Endothelial cell (in vitro differentiated cells): Measurements from ENCODE around the gene GARRE1. TPM values are rescaled to one million over a fixed set of nuclear protein-coding genes. Genes with fewer than 3 reads are reported as not detected.

ENCODE experiments used
- DNase-seq: peaks from one replicate; pipeline ENCODE4 v3.0.0; 2021; ENCODE audit warnings: low spot score
- H3K27ac Mint-ChIP-seq: one replicate; pipeline ENCODE4 v1.8.0; 2021; ENCODE audit warnings: mixed read lengths, inconsistent platforms; ENCODE audit not compliant: unreplicated experiment
- H3K27me3 Mint-ChIP-seq: one replicate; pipeline ENCODE4 v1.8.0; 2021; ENCODE audit warnings: mild to moderate bottlenecking, moderate library complexity, mixed read lengths, inconsistent platforms; ENCODE audit not compliant: unreplicated experiment
- H3K36me3 Mint-ChIP-seq: one replicate; pipeline ENCODE4 v1.8.0; 2021; ENCODE audit warnings: mild to moderate bottlenecking, low read depth, mixed read lengths, inconsistent platforms; ENCODE audit not compliant: unreplicated experiment
- H3K4me1 Mint-ChIP-seq: one replicate; pipeline ENCODE4 v1.8.0; 2021; ENCODE audit warnings: mild to moderate bottlenecking, mixed read lengths, inconsistent platforms; ENCODE audit not compliant: unreplicated experiment
- H3K4me3 Mint-ChIP-seq: one replicate; pipeline ENCODE4 v1.8.0; 2021; ENCODE audit warnings: mild to moderate bottlenecking, mixed read lengths, inconsistent platforms; ENCODE audit not compliant: unreplicated experiment
- H3K9me3 Mint-ChIP-seq: one replicate; pipeline ENCODE4 v1.8.0; 2021; ENCODE audit warnings: mixed read lengths, inconsistent platforms; ENCODE audit not compliant: unreplicated experiment
- total RNA-seq: library from RNA; stranded (reverse); fragmentation: NEBNext Ultra II Directional; extraction: Animal tissue kit (Norgen Biotek cat#: 25700); gene quantifications from one replicate; pipeline ENCODE4 v1.2.1, GENCODE V29; 2021; ENCODE audit not compliant: unreplicated experiment
- TF ChIP-seq, protein P1 (sequence below): fragments of 200-600 bp; sonication (generic); IDR thresholded peaks from one replicate; pipeline ENCODE4 v1.5.0; 2021; ENCODE audit warnings: antibody characterized with exemption; ENCODE audit not compliant: unreplicated experiment

Gene GARRE1
- total RNA-seq, 1 donor from 2014 or later = 49.0 TPM

GRCh38 chr19:34269081-34269480 lies 14.7 kb downstream of the GARRE1 start:
- no peak overlapping the region for H3K4me3 Mint-ChIP-seq
- peaks cover 4% of the 10 kb centered on the region for H3K36me3 Mint-ChIP-seq
- no peak for DNase-seq
- H3K4me1 Mint-ChIP-seq = peaks cover 52% of the 10 kb centered on the region
- peaks cover 7% of the 10 kb centered on the region for H3K27me3 Mint-ChIP-seq
- peak overlapping the region; percentile 96 for H3K27ac Mint-ChIP-seq
- no peaks in the 10 kb centered on the region for H3K9me3 Mint-ChIP-seq
- TF ChIP-seq, protein P1, sequence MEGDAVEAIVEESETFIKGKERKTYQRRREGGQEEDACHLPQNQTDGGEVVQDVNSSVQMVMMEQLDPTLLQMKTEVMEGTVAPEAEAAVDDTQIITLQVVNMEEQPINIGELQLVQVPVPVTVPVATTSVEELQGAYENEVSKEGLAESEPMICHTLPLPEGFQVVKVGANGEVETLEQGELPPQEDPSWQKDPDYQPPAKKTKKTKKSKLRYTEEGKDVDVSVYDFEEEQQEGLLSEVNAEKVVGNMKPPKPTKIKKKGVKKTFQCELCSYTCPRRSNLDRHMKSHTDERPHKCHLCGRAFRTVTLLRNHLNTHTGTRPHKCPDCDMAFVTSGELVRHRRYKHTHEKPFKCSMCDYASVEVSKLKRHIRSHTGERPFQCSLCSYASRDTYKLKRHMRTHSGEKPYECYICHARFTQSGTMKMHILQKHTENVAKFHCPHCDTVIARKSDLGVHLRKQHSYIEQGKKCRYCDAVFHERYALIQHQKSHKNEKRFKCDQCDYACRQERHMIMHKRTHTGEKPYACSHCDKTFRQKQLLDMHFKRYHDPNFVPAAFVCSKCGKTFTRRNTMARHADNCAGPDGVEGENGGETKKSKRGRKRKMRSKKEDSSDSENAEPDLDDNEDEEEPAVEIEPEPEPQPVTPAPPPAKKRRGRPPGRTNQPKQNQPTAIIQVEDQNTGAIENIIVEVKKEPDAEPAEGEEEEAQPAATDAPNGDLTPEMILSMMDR = no peak

DNA sequence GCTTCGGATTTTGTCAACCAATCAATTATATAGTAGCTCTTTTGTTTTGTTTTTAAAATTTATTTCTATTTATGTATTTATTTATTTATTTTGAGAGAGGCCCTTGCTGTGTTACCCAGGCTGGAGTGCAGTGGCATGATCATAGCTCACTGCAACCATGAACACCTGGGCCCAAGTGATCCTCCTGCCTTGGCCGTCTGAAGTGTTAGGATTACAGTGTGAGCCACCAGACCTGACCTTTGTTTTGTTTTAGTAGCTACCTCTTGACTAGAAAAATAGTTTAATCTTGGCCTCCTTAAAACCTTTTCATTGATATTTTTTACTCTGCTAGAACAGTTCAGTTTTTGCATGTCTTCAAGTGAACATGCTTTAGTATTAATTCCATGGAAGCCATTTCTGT lies 15.1 kb downstream of the GARRE1 start:
- no peaks in the 10 kb centered on the region for H3K9me3 Mint-ChIP-seq
- TF ChIP-seq, protein P1 = no peak
- DNase-seq = no peak
- peak overlapping the region; percentile 40 for H3K4me3 Mint-ChIP-seq
- peaks cover 55% of the 10 kb centered on the region for H3K4me1 Mint-ChIP-seq
- peaks cover 4% of the 10 kb centered on the region for H3K36me3 Mint-ChIP-seq
- H3K27ac Mint-ChIP-seq = peak overlapping the region; percentile 96
- peaks cover 7% of the 10 kb centered on the region for H3K27me3 Mint-ChIP-seq

DNA sequence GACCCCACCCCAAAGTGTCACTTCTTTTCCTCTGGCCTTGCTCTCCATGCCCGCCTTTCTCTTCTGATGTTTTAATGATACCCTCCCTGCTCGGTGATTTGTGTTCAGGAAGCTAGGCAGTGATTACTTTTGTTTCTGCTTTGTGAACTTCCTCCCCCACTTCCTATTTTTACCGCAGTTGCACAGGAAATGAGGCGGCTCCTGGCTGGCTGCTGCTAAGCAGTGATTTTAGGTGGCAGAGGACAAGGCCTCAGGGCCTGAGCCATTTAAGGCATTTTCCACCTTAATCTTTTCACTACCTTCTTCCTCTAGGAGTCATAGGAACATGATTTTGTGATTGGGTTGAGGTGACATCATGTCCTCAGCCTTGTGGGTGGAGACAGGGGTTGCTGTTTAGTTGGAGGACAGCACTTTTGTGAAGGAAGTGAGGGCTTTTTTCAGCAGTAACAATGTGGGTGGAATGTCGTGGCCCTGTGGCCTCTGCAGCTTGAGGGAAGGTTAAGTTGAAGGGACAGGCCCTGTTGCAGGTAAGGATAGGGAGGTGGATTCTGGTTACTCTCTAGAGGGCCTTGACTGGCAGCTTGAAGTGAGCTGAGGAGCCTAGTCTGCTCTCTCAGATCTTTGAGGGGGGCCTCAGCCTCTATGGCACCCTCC lies 15.7 kb downstream of the GARRE1 start:
- Mint-ChIP-seq H3K9me3 (no peaks in the 10 kb centered on the region), H3K4me1 (peaks cover 53% of the 10 kb centered on the region), H3K4me3 (peak overlapping the region; percentile 53), H3K27me3 (peaks cover 7% of the 10 kb centered on the region), H3K27ac (peak overlapping the region; percentile 96), H3K36me3 (peaks cover 4% of the 10 kb centered on the region)
- peak; percentile 54 for DNase-seq
- TF ChIP-seq, protein P1 = no peak

DNA sequence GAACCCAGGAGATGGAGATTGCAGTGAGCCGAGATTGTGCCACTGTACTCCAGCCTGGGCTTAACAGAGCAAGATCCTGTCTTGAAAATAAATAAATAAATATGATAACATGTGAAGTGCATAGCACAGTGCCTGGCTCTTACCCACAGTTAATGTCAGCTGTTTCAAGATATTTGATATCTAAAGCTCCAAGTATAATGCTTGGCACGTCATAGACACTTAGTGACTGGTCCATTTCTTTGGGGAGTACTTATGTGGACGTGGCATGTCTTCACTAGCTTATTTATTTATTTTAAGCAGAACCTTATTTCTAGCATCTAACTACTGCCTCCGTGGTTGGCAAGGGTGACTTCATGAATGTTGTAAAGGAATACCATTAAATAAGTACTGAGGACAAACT lies 18.8 kb downstream of the GARRE1 start:
- Mint-ChIP-seq H3K27me3 (peaks cover 7% of the 10 kb centered on the region), H3K4me3 (no peak overlapping the region), H3K36me3 (peaks cover 4% of the 10 kb centered on the region), H3K27ac (no peak overlapping the region), H3K4me1 (peaks cover 61% of the 10 kb centered on the region), H3K9me3 (no peaks in the 10 kb centered on the region)
- TF ChIP-seq, protein P1 = no peak
- no peak for DNase-seq

DNA sequence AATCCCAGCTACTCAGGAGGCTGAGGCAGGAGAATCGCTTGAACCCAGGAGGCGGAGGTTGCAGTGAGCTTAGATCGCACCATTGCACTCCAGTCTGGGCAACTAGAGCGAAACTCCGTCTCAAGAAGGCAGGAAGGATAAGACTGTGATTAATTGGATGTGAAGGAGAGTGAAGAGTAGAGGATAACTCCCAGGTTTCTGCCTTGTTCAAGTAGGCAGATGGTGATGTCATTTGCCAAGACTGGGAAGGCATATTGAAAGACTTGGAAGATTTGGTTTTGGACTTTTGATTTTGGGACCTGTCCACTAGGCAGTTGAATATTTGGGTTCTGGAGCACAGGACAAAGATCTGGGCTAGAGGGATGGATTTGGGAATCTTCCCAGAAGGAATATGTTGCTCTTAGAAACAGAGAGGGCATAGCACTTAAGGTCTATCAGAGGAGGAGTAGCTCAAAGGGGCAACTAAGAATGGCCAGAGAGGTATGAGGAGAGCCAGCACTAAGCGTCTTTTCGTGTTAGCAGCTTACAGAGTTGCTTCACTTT lies 20.0 kb downstream of the GARRE1 start:
- H3K9me3 Mint-ChIP-seq = no peaks in the 10 kb centered on the region
- DNase-seq = no peak
- peak overlapping the region; percentile 40 for H3K27ac Mint-ChIP-seq
- H3K4me3 Mint-ChIP-seq = peak overlapping the region; percentile 5
- peaks cover 7% of the 10 kb centered on the region for H3K27me3 Mint-ChIP-seq
- peaks cover 54% of the 10 kb centered on the region for H3K4me1 Mint-ChIP-seq
- TF ChIP-seq, protein P1 = no peak
- peaks cover 4% of the 10 kb centered on the region for H3K36me3 Mint-ChIP-seq
